Mesodermal cell (in vitro differentiated cells): ENCODE data around the gene ZNF521.

Source experiments
- H3K27ac ChIP-seq: 2 replicates; pipeline ENCODE4 v1.7.0; 2013; ENCODE audit warnings: mild to moderate bottlenecking, low read depth, low read length, moderate library complexity; ENCODE audit not compliant: severe bottlenecking
- H3K36me3 ChIP-seq: 2 replicates; pipeline ENCODE4 v1.7.1; 2013; ENCODE audit warnings: mild to moderate bottlenecking, low read length, moderate library complexity; ENCODE audit not compliant: control insufficient read depth, insufficient read depth
- H3K4me1 ChIP-seq: one replicate; pipeline ENCODE4 v1.7.1; 2013; ENCODE audit warnings: mild to moderate bottlenecking, low read length; ENCODE audit not compliant: insufficient read depth, control insufficient read depth, poor library complexity, severe bottlenecking
- H3K4me3 ChIP-seq: 2 replicates; pipeline ENCODE4 v1.7.0; 2013; ENCODE audit warnings: low read length, control low read depth, mild to moderate bottlenecking; ENCODE audit not compliant: insufficient read depth, poor library complexity, severe bottlenecking; ENCODE audit errors: extremely low read depth
- H3K9me3 ChIP-seq: 2 replicates; pipeline ENCODE4 v1.7.1; 2013; ENCODE audit warnings: mild to moderate bottlenecking, low read length, moderate library complexity; ENCODE audit not compliant: control insufficient read depth
- WGBS, 2 experiments: methylation state at CpG; one replicate each; pipeline ENCODE4 v1.1.5; 2013; ENCODE audit warnings: missing lambda C conversion rate in 2 of 2; ENCODE audit not compliant: insufficient coverage in 2 of 2; 5-methylcytosine and 5-hydroxymethylcytosine counted together

The ZNF521 gene

DNA sequence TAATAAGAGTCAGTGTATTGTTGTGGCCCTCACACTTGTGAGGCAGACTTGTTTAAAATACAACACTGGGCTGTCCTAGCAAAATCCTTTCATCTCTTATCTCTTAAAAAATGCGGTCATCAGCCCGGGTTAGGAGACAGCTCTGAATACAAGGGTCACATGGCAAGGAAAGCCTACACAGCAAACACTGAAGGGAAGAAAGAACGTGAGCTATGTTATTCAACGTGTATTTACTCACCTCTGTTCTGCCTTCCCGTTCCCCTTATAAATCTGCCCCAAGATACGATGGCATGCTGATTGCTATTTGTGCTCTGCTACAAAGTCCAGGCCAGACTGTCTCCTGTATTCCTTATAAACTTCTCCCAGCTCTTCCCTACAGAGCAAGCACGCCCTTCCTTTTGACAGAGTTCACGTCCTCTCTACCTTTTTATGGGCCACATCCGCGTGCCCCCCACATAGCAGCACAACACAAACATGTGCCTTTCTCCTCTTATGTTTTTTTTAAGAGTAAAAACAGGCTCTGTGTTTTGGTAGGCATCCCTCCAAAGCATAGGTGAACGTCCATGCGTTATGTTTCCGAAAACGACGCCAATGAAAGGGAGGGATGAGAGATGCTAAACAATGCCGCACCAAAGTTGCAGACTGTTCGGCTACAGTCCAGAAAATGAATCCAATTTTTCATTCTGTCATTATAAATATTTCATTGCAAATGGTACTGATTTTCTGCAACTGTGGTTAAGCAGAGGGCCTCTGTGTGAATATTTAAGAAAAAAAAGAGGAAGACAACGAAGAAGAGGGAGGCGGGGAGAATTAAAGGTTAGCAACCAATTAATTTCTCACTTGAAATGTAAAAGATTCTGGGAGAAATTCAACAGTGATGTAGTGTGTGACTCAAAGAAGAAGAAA lies 274.7 kb downstream of the ZNF521 start:
- Histone ChIP-seq H3K4me1 (peaks cover 9% of the 10 kb centered on the region), H3K9me3 (no peaks in the 10 kb centered on the region), H3K27ac (peak overlapping the region; percentile 68), H3K4me3 (no peak overlapping the region), H3K36me3 (peaks cover 12% of the 10 kb centered on the region)
- WGBS, 2 experiments, result 77 to 82% methylated on average over 12 to 14 of the region's 19 CpGs

DNA sequence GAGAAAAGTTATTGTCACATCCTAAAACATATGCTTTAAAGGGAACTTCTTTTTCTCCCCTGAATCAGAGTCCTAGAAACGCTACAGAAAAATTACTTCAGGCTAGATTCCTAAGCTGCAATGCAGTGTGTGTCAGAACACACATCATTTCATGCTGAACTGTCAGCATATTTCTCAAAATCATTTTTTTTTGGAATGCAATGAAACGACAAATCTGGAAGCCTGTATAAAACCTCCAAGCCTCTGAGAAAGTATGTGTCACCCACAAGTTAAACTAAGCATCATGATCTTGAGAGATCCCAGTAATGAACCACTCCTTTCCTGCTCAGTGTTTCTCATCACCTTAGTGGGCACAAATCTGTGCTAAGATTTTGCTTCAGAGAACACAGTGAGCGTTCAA lies 276.2 kb downstream of the ZNF521 start:
- Histone ChIP-seq H3K27ac (no peak overlapping the region), H3K4me3 (no peak overlapping the region), H3K4me1 (peaks cover 9% of the 10 kb centered on the region), H3K9me3 (no peaks in the 10 kb centered on the region), H3K36me3 (peaks cover 9% of the 10 kb centered on the region)
- 89 to 97% methylated on average over 3 of the region's 3 CpGs for WGBS, 2 experiments

- peaks cover 9% of the 10 kb centered on the region for H3K4me1 ChIP-seq
- no peak overlapping the region for H3K4me3 ChIP-seq
- peaks cover 9% of the 10 kb centered on the region for H3K36me3 ChIP-seq
- no peak overlapping the region for H3K27ac ChIP-seq
- 71 to 78% methylated on average over 5 of the region's 5 CpGs for WGBS, 2 experiments
- no peaks in the 10 kb centered on the region for H3K9me3 ChIP-seq
Measured at GRCh38 chr18:25075331-25075730, 276.6 kb downstream of the ZNF521 start.

- H3K36me3 ChIP-seq, result peaks cover 9% of the 10 kb centered on the region
- H3K4me1 ChIP-seq, result peaks cover 9% of the 10 kb centered on the region
- WGBS, 2 experiments, result 49 to 54% methylated on average over 3 of the region's 4 CpGs
- H3K4me3 ChIP-seq, result no peak overlapping the region
- no peaks in the 10 kb centered on the region for H3K9me3 ChIP-seq
- H3K27ac ChIP-seq, result no peak overlapping the region
Measured at GRCh38 chr18:25074925-25075324, 277.0 kb downstream of the ZNF521 start.

GRCh38 chr18:25072205-25072604 lies 279.8 kb downstream of the ZNF521 start:
- Histone ChIP-seq H3K4me1 (peaks cover 9% of the 10 kb centered on the region), H3K9me3 (no peaks in the 10 kb centered on the region), H3K36me3 (no peaks in the 10 kb centered on the region), H3K27ac (no peak overlapping the region), H3K4me3 (no peak overlapping the region)
- WGBS, 2 experiments, result 100% methylated on average over 1 to 3 of the region's 6 CpGs

DNA sequence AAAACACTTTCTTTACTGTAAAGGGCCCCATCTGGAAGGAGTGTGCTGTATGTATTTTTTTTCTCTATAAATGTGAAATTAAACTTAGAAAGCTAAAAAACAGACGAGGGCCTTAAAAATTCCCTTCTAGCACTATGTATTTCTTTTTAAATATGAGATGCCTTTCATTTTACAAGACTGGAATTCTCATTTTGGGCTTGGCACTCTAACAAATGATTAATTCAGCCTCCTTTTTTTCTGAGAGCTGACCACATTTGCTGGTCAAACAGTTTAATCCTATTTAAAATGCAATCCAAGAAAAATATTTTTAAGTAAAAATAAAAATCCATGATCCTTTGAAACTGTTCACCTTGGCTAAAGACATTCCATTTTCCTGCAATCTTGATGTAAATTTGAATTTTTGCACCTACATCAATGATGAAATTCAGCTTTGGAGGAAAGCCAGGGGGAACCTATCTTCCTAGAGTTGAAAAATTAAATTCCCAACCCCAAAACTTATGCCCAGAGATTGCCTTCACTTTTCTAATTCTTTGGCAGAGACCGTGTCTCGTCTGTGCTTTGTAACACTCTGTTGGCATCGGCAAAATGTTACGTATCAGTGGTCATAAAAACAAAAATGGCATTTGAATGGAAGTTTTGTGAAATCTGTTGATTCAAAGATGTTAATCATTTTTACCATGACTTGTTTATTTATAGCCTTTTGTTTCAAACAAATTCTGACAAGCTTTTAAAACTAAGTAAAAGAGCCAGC lies 284.5 kb downstream of the ZNF521 start:
- Histone ChIP-seq H3K9me3 (no peaks in the 10 kb centered on the region), H3K4me3 (no peak overlapping the region), H3K27ac (no peak overlapping the region), H3K4me1 (no peaks in the 10 kb centered on the region), H3K36me3 (no peaks in the 10 kb centered on the region)
- WGBS, 2 experiments, result 94 to 100% methylated on average over 1 to 4 of the region's 5 CpGs

DNA sequence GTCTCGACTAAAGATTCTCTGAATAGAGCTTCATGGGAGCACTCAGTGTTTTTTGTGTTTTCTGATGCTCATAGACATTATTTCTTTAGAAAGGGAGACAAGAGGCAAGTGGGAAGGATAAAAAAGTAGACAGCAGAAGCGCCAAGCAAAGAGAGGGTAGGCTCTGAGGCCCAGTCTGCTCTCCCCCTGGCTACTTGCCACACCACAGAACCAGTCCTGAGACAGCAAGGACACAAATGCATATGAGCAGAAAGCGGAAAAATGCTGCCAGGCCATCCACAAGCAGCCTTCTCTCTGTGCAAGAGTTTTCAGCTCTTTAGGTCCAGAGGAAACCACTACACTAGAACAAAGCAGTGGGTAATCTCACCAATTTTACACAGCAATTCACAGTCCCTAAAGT lies 285.4 kb downstream of the ZNF521 start:
- H3K9me3 ChIP-seq, result no peaks in the 10 kb centered on the region
- no peak overlapping the region for H3K4me3 ChIP-seq
- no peaks in the 10 kb centered on the region for H3K4me1 ChIP-seq
- WGBS, 2 experiments, result 94 to 100% methylated on average over 2 of the region's 3 CpGs
- H3K36me3 ChIP-seq, result no peaks in the 10 kb centered on the region
- H3K27ac ChIP-seq, result no peak overlapping the region

DNA sequence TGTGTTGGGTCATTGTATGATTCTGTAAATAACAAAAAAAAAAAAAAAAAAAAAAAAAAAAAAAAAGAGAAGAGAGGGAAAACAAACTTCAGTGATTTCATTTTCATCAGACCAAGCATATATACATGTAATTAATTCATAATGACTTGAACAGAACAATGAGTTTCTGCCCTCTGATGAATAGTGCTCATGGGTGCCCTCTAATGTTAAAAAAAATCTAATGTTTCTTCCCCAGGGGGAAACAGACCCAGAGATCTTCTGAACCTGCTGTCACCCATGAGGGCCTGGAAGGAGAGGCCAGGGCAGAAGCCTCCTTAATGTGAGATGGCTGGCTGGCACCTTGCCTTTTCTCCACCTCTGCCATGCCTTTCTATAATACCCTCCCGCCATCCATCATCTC lies 289.2 kb downstream of the ZNF521 start:
- no peak overlapping the region for H3K4me3 ChIP-seq
- H3K27ac ChIP-seq, result no peak overlapping the region
- peaks cover 7% of the 10 kb centered on the region for H3K36me3 ChIP-seq
- H3K9me3 ChIP-seq, result no peaks in the 10 kb centered on the region
- 83 to 100% methylated on average over 1 of the region's 1 CpG for WGBS, 2 experiments
- no peaks in the 10 kb centered on the region for H3K4me1 ChIP-seq

- H3K4me1 ChIP-seq, result no peaks in the 10 kb centered on the region
- H3K27ac ChIP-seq, result no peak overlapping the region
- WGBS, 2 experiments, result 90% methylated on average over 2 of the region's 2 CpGs; no CpG with 5 or more reads in 1 of the 2 experiments
- H3K36me3 ChIP-seq, result peaks cover 7% of the 10 kb centered on the region
- H3K9me3 ChIP-seq, result no peaks in the 10 kb centered on the region
- no peak overlapping the region for H3K4me3 ChIP-seq
Measured at GRCh38 chr18:25061395-25061794, 290.6 kb downstream of the ZNF521 start.

GRCh38 chr18:25058521-25058920 lies 293.4 kb downstream of the ZNF521 start:
- 82 to 90% methylated on average over 4 to 5 of the region's 5 CpGs for WGBS, 2 experiments

More at GRCh38 chr18:25058521-25058920, 293.4 kb downstream of the ZNF521 start:
- no peak overlapping the region for H3K4me3 ChIP-seq
- peaks cover 8% of the 10 kb centered on the region for H3K4me1 ChIP-seq
- peaks cover 7% of the 10 kb centered on the region for H3K36me3 ChIP-seq
- no peak overlapping the region for H3K27ac ChIP-seq
- H3K9me3 ChIP-seq, result no peaks in the 10 kb centered on the region
